NCI-H2171 treated with DMSO at 0.1 percent for 48 hours (cell line): Measurements from ENCODE around the gene RNGTT.
"Not testable (repeated sequence)": the region's sequence is repeated elsewhere in the genome, so short reads cannot be mapped to it uniquely, and the experiment has no call there.

Source experiments
- DNase-seq: peaks from one replicate; lab custom pipeline; 2025; lab: John Stamatoyannopoulos, UW

RNGTT gene

DNA sequence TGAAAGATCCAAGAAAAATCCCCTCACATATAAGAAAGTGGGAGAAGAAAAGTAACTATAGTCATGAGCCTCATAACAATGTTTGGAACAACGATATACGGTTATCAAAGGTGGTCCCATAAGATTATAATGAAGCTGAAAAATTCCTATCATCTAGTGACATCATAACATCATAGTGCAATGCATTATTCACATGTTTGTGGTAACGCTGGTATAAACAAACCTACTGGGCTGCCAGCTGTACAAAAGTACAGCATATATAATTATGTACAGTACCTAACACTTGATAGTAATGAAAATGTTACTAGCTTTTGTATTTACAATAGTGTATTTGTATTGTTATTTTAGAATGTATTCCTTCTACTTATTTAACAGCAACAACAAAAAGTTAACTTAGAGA is 240.7 kb downstream of the RNGTT start:
- no peak for DNase-seq

DNA sequence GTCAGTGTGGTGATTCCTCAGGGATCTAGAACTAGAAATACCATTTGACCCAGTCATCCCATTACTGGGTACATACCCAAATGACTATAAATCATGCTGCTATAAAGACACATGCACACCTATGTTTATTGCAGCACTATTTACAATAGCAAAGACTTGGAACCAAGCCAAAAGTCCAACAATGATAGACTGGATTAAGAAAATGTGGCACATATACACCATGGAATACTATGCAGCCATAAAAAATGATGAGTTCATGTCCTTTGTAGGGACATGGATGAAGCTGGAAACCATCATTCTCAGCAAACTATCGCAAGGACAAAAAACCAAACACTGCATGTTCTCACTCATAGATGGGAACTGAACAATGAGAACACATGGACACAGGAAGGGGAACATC is 247.0 kb downstream of the RNGTT start:
- DNase-seq = not testable (repeated sequence)

DNA sequence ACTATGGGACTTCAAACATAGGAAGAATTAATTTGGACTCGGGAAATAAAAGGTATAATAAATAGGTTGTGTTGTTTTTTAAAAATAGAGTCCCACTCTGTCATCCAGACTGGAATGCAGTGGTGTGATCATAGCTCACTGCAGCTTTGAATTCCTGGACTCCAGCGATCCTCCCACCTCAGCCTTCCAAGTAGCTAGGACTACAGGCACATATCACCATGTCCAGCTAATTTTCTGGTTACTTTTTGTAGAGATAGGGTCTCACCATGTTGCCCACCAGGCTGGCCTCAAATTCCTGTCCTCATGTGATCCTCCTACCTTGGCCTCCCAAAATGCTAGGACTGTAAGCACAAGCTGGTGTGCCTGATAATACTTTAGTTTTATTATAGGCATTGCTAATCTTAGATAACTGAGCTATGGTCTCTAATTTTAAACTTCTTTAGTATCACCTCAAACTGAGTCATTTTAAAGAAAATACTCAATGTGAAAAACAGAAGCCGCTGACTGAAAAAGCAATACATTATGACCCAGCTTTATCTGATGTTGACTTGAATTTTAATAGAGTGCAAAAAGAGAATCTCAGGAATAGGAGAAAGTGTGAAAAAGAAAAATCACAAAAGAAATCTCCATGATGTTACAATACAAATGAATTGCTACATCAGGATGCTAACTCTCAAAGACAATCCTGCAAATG is 251.0 kb downstream of the RNGTT start:
- no peak for DNase-seq

DNA sequence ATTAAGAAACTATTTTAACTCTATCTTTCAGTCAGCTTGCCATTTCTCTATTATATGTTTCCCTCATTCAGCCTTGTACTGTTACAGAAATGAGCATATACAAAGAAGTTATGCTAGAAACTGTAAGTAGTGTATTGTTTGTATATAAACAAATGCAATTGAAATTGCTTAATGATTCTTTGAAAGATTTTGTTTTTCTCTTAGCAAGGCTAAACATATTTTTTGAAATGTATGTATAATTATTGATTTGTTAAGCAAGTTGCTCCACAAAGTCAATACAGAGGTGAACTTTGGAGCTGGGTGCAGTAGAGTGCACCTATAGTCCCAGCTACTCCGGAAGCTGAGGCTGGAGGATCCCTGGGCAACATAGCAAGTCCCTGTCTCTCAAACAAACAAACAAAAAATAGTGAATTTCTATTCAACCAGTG is 253.6 kb downstream of the RNGTT start:
- no peak for DNase-seq

DNA sequence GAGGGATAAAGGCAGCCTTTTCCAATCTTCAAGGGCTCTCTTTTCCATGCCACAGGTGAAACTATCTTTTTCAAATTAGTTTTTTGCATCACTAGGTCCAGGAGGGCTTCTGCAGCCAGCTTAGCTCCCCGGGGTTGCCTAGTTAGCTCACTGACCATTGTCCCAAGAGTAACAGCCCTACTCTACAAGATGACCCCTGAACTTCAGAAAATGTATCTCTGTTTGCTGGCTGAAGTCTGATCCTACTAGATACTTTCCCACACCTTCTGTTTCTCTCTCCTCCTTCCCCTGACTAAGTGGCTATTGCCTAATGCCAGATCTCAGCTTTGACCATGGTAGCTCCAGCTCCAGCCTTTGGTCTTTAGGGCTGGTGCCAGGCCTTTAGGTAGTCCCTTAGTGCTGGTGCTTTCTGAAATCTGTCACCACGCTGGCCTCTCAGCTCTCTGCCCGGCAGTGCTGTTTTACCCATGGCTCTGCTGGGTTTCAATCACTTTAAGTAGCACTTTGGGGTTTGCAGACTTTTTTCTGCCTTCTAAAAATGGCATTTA is 255.1 kb downstream of the RNGTT start:
- no peak for DNase-seq

DNA sequence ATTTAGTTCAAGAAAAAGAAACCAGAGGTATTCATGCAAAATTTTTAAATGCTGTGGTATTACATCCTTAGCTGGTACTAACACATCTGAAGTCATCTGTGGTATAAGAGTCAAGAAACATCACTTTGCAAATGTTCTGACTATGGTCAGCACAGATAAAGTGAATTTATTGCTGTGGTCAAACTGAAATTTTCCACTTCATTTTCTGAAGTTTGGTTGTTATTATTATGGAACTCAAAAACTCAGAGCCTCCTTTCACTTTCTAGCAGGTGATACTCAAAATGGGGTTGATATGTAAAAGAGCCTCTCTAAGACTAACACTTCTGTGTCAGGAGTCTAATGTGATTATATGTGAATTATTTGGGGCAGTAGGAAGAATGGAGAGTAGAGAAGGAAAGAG is 257.8 kb downstream of the RNGTT start:
- no peak for DNase-seq

DNA sequence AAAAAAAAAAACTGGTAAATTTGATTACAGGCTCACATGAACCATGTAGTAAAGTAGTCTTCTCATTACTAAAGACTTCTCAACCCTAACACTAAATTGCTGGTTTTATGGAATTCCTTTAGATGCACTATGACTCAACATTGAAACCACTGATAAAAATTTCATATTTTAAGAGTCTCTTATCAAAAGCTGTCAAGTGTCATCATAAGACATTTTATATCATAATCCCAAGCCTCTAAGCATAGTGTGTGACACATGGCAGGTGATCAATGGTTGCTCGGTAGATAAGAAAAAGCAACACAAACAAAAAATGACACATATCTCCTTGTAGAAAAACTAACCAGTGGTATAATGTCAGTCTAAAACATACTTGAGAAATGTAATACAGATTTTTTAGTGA is 258.4 kb downstream of the RNGTT start:
- DNase-seq = no peak

DNA sequence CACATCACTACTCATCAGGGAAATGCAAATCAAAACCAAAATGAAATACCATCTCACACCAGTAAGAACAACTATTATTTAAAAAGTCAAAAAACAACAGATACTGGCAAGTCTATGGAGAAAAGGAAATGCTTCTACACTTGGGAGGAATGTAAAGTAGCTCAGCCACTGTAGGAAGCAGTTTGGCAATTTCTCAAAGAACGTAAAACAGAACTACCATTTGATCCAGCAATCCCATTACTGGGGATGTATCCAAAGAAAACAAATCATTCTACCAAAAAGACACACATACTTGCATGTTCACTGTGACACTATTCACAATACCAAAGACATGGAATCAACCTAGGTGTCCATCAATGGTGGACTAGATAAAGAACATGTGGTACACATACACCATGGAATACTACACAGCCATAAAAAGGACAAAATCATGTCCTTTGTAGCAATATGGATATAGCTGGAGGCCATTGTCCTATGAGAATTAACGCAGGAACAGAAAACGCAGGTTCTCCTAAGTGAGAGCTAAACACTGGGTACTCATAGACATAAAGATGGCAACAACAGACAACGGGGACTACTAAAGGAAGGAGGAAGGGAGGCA is 260.4 kb downstream of the RNGTT start:
- no peak for DNase-seq

DNA sequence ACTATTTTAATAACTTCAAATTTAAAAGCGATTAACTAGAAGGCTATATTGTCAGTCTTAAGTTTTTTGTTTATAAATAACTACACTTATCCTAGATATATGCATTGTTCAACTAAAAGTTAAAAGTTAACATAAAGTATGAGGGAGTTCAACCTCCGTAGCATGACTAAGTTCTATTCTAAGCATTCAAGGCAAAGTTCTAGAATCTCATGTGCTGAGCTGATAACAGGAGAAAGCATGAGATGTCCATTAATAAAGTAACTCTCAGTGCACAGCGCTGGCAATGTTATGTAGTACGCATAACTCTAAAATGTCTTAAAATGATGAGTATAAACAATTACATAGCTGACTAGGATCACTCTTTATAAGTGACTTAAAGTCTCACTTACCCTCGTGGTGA is 264.8 kb downstream of the RNGTT start:
- no peak for DNase-seq

DNA sequence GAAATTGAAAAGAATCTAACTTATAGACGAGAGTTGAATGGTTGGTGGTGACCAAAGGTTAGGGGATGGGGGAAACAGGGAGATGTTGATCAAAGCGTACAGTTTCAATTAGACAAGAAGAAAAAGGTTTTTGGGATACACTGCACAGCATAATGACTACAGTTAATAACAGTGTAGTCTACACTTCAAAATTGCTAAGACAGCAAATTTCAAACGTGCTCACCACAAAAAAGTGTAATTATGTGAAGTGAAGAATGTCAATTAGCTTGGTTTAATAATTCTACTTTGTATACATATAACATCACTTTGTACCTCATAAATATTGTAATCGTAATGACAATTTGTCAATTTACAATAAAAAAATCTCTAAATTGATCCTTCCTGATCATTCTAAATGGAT is 267.5 kb downstream of the RNGTT start:
- no peak for DNase-seq

DNA sequence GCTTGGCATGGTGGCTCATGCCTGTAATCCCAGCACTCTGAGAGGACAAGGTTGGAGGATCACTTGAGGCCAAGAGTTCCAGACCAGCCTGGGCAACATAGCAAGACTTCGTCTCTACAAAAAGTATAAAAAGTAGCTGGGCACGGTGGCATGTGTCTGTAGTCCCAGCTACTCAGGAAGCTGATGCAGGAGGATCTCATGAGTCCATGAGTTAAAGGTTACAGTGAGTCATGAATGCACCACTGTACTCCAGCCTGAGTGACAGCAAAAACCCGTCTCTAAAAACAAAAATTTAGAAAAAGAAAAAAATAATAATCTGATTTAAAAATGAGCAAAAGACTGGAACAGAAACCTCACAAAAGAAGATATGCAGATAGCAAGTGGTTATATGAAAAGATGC is 279.7 kb downstream of the RNGTT start:
- no peak for DNase-seq

DNA sequence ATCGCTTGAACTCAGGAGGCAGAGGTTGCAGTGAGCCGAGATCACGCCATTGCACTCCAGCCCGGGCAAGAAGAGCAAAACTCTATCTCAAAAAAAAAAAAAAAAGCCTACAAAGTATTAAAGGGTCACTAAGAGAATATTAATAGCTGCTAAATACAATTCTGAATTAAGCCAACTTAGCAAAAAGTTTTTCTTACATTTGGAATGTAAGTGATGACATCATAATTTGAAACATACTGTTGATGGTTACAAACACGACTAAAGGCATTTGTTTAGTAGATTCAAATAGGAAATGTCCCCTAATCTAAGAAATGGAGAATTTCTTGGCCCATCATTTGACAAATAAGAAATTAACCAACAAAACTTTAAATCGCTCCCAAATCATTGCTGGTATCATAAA is 282.8 kb downstream of the RNGTT start:
- no peak for DNase-seq

DNA sequence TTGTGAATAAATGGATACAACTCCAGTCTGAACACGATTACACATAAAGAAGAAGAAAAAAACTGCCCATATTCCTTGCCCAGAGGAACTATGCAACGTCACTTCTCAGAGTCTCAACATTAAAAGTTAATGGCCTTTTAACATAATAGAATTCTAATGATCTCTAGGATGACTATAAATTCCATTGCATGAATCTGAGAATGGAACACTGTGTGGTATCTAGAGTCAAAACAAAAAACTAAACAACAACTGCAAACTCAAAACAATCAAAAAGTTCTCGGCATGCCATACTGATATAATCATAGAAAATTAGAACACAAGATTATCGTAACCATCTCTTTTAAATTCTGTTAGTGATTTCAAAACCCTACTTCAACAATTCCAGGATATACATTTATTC is 283.6 kb downstream of the RNGTT start:
- DNase-seq = no peak

DNA sequence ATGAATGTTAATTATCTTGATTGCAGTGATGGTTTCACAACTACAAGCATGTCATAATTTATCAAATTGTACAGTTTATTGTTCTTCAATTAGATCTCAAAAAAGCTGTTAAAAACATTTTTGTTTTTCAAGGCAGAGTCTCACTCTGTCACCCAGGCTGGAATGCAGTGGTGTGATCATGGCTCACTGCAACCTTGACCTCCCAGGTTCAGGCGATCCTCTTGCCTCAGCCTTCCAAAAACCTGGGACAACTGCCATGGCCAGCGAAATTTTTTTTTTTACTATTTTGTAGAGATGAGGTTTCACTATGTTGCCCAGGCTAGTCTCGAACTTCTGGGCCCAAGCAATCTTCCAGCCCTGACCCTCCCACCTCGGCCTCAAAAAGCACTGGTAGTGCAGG is 286.1 kb downstream of the RNGTT start:
- DNase-seq = no peak

DNA sequence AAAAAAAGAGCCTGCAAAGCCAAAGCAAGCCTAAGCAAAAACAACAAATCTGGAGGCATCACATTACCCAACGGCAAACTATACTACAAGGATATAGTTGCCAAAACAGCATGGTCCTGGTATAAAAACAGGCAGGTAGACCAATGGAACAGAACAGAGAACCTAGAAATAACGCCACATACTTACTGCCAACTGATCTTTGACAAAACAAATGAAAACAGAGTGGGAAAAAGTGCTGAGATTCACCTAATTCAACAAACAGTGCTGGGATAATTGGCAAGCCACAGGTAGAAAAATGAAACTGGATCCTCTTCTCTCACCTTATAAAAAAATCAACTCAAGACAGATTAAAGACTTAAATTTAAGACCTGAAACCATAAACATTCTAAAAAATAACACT is 291.8 kb downstream of the RNGTT start:
- DNase-seq = no peak

DNA sequence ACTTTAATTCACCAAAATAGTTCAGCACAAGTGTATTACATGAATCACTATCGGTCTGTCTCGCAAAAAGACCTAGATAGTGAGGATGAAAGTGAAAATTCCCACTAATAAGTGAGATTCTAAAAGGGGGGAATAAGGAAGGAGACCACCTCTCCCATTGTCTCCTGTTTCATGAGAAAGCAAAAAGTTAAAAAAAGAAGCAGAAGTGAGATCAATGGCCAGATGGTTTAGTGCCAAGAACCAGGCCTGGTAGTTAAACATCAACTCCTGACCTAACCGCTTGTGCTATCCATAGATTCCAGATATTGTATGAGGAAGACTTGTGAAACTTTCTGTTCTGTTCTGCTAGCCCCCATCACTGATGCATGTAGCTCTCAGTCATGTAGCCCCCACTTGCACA is 293.0 kb downstream of the RNGTT start:
- no peak for DNase-seq

DNA sequence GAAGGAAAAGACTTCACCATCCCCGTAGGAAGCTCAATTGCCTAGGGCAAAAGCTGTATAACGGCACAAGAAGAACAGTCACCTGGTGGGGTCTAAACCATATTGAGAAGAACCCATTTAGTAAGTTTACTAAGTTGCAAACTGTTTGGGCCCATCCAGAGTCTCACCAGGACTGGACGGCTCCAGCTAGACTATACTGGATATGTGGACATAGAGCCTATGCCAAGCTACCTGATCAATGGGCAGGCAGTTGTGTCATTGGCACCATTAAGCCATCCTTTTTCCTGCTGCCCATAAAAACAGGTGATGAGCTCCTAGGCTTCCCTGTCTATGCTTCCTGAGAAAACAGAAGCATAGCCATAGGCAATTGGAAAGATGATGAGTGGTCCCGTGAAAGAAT is 293.9 kb downstream of the RNGTT start:
- DNase-seq = no peak

DNA sequence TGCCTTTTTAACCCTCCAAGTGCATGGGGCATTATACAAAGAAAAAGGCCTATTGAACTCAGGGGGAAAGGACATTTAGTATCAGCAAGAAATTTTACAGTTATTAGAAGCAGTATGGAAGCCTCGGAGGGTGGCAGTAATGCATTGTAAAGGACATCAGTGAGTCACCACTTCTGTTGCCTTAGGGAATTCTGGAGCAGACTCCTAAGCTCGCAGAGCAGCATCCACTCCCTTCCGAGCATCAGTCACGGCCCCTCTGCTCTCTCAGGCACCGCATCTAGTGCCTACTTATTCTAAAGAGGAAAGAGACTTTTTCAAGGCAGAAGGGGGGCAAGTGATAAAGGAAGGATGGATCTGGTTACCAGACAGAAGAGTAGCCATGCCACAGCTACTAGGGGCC is 296.5 kb downstream of the RNGTT start:
- DNase-seq = no peak

DNA sequence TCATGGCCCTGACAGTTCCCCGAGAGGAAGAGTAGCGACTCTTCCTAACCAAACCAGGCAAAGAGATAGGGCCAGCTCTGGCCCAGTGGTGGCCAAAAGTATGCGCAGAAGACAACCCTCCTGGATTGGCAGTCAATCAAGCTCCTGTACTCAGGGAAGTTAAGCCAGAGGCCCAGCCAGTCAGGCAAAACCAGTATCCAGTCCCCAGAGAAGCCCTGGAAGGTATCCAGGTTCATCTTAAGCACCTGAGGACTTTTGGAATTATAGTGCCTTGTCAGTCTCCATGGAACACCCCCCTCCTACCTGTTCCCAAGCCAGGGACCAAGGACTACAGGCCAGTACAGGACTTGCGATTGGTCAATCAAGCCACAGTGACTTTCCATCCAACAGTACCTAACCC is 298.3 kb downstream of the RNGTT start:
- no peak for DNase-seq

DNA sequence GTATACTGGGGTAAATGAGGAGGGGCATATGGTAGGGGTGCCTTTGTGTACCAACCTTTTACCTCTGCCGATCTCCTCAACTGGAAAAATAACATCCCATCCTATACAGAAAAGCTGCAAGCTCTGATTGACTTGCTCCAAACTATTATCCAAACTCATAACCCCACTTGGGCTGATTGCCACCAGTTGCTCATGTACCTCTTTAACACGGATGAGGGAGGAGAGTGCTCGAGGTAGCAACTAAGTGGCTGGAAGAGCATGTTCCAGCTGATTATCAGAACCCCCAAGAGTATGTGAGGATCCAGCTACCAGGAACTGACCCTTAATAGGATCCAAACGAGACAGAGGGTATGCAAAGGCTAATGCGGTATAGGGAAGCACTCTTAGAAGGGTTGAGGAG is 299.6 kb downstream of the RNGTT start:
- DNase-seq = no peak

DNA sequence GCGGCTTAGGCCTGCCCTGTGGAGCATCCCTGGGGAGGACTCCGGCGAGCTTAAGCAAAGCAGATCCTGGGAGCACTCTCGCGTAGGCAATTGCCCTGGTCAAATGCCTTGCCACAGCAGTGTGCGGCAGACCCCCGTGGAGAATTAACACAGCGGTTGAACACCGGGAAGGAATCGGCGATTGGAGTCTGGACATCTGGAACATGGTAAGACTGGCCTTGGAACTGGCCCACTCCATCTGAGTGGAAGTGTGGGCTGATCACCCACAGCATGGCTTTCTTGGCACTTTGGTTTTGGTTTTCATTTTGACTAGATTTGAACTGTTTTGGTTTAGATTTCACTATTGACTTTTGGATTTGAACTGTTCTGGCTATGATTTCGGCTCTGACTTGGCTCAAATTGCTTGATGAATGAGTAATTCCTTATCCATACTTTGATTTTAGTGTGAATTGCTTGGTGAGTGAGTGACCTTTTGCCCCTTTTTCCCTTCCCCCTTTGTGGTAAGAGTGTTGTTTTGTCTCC is 300.7 kb downstream of the RNGTT start:
- no peak for DNase-seq

DNA sequence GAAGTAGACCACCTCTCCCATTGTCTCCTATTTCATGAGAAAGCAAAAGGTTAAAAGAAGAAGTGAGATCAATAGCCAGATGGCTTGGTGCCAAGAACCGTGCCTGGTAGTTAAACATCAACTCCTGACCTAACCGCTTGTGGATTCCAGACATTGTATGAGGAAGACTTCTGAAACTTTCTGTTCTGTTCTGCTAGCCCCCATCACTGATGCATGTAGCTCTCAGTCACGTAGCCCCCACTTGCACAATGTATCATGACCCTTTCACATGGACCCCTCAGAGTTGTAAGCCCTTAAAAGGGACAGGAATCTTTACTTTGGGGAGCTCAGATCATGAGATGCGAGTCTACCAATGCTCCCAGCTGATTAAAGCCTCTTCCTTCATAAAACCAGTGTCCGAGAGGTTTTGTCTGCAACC is 301.2 kb downstream of the RNGTT start:
- peak; percentile 71 for DNase-seq

DNA sequence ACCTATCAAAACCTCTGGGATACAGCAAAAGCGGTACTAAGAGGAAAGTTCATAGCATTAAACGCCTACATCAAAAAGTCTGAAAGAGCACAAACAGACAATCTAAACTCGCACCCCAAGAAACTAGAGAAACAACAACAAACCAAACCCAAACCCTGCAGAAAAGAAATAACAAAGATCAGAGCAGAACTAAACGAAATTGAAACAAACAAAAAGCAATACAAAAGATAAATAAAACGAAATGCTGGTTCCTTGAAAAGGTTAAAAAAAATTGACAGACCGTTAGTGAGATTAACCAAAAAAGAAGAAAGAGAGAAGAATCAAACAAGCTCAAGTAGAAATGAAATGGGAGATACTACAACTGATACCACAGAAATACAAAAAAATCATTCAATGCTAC is 302.3 kb downstream of the RNGTT start:
- DNase-seq = no peak

DNA sequence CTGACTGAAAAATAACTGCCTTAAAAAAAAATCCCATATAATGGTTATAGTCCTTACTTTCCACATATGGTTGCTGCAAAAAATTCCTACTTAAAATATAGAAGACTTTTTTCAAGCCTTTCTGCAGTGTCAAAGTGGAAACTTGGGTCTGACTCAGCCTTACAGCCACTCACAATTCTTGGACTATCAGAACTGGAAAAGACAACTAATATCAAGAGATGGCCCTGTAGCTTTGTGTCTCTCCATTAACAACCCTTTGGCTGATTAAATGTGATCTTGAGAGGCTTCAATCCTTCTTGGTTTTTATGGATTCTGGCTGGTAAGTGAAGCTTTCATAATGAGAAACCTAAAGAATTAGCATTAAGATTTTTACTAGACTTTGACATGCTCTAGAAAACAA is 307.8 kb downstream of the RNGTT start:
- DNase-seq = no peak
